GM19025 (cell line): Measurements from ENCODE around the gene SLC7A9.

ENCODE experiments used
- ATAC-seq: cut with Tn5 transposase; IDR thresholded peaks from one replicate; pipeline ENCODE4 v1.9.1; 2021; ENCODE audit warnings: mild to moderate bottlenecking, low read depth, moderate library complexity; ENCODE audit not compliant: unreplicated experiment

SLC7A9 gene

DNA sequence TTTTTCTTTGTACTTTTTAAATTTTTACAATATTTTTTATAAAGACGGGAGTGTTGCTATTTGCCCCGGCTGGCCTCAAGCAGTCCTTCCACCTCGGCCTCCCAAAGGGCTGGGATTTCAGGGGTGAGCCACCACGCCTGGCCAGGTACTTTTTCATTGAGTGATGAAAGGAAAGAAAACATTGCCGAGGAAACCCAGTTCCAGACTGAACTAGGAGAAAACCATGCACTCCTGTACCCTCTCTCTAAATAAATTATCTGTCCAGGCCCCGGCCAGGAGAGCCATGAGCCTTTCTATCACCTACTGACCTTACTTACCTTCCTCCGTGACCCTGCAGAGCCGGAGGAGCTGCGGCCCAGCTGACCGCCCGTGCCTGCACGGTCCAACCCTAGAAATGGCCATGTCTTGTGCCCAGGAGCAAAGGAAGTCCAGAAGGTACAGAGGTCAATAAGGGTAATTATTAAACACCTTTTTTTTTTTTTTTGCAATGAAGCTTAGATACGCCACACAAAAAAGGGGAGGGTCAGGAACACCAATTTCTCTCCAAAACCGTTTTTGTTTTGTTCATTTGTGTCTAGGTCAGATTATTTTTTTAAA, at the start of gene SLC7A9:
Gene SLC7A9 (minus strand): TSS at position 399 of the 597 bp plus-strand sequence. CDS start 1,233 bp downstream, outside the sequence.
- no peak for ATAC-seq

DNA sequence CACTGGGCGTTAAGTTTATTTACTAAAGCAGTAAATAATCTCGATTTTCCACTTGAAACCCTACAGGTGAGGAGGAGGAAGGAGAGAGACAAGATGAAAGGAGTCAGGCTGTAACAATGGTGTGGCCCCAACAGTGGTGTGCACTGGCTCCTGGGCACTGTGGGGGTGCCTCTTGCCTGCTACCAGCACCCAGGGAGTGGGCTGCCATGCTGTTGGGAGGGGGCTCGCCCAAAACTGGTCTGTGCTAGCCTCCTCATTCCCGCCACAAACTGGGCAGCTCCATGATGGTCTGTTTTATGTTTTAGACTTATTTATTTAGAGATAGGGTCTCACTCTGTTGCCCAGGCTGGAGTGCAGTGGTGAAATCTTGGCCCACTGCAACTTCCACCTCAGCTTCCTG, 49.8 kb upstream of the SLC7A9 start:
- ATAC-seq, result no peak

DNA sequence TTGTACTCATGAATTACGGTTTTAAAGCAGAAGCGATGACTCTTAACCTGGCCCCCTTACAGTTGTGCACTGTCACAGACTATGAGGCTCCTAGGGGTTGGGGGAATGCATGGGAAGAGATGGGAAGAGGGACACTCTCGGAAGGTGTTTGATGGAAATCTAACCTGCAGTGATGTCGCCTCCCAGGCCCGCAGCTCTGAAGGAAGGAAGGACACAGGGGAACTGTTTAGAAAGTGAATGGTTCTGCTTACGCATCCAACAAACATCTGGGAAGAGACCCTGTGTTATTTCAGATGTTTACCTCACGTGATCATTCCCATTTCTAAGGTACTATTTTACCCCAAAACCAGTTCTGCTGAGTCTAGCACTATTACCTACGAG, 48.0 kb upstream of the SLC7A9 start:
- no peak for ATAC-seq

DNA sequence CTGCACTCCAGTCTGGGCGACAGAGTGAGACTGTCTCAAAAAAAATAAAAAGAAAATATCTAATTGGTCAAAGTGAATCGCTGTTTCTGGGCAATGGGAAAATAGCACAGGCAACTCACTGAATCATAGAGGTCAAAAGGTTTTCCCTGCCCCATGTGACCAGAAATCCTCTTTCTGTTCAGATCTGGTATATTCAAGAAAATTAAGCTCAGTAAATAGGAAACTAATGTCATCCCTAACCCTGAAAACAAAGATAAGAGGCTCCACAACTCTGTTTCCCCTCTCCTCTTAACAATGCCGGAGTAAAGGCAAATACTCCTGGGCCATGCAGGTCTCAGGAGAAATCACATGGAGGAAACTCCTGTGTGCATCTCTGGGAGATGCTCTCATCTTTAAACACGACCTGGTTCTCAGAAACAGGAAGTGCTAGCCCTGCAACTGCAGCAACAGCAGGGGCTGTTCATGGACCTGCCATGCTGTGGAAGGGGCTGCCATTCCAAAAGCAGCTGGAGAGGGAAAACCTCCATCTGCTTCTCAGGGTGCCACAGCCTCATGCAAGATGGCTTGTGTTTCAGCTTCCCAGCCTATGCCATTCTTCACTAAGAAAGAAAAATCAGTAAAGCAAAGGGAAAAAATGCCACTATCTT, 47.5 kb upstream of the SLC7A9 start:
- no peak for ATAC-seq

DNA sequence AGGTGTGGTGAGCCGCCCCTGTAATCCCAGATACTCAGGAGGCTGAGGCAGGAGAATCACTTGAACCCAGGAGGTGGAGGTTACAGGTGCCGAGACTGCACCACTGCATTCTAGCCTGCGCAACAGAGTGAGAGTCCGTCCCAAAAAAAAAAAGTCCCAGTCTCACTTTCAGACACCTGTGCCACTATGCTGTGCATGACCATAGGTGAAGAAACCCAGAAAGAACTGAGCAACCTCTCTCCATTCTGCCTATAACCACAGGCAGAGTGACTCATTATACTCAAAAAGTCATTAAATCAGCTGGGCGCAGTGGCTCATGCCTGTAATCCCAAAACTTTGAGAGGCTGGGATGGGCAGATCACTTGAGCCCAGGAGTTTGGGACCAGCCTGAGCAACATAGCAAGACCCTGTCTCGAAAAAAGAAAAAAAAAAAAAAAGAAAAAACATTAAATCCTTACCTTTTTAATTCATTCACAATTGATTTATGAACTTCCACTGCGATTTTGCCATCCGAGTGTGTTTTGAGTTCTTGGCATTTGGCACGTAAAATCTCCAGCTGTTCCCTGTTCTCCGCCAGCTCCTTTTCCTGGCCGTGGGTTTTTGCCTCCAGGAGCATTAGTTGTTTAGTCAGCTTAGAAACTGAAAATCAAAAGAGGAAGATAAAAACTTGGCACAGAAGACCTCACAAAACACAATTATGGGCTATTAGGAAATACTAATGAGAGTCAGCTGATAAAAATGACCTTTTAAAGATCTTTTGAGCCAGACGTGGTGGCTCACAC, 45.5 kb upstream of the SLC7A9 start:
- ATAC-seq, result no peak

DNA sequence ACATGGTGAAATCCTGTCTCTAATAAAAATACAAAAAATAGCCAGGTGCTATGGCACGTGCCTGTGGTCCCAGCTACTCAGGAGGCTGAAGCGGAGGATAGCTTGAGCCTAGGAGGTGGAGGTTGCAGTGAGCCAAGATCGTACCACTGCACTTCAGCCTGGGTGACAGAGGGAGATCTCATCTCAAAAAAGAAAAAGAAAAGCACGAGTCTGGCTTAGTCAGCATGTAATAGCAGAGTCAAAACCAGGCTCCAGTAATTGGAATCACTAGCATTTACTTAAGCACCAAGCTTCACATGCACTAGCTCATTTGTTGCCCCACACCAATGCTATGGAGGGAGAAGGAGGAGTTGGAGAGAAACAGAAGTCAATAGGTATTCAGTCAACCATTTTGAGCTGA, 41.9 kb upstream of the SLC7A9 start:
- no peak for ATAC-seq

DNA sequence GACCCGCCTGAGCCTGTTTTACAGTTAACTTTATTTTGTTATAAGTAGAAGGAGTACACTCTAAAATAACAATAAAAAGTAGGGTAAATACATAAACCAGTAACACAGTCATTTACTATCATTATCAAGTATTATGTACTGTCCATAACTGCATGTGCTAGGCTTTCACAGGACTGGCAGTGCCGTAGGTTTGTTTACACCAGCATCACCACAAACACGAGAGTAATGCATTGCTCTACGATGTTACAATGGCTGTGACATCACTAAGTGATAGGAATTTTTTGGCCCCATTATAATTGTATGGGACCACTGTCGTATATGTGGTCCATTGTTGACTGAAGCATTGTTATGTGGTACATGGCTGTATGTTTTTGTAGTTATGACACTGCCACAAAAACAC, 41.3 kb upstream of the SLC7A9 start:
- no peak for ATAC-seq

DNA sequence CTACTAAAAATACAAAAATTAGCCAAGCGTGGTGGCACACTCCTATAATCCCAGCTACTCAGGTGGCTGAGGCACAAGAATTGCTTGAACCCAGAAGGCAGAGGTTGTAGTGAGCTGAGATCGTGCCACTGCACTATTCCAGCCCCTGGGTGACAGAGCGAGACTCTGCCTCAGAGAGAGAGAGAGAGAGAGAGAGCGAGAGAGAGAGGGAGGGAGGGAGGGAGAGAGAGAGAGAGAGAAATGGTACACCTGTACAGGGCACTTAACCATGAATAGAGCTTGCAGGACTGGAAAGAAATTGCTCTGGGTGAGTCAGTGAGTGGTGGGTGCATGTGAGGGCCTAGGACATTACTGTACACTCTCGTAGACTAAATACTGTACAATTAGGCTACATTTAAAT, 40.5 kb upstream of the SLC7A9 start:
- ATAC-seq, result no peak

DNA sequence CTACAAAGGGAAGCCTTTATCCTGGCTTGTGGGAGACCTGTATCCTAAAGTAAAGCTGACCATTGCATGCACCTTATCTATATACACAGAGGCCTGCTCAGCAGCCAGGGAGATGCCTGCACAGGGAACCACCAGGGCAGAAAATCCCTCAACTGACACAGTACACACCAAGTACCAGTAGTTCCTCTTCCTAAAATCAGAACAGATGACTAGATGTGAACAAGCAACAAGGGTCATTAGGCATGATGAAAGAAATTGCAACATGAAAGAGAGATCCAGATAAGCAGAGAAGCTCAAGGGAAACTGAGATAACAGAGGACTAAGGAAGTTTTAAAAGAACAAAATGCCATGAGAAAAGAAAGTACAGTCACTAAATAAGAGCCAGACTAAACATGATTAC, 39.7 kb upstream of the SLC7A9 start:
- no peak for ATAC-seq

DNA sequence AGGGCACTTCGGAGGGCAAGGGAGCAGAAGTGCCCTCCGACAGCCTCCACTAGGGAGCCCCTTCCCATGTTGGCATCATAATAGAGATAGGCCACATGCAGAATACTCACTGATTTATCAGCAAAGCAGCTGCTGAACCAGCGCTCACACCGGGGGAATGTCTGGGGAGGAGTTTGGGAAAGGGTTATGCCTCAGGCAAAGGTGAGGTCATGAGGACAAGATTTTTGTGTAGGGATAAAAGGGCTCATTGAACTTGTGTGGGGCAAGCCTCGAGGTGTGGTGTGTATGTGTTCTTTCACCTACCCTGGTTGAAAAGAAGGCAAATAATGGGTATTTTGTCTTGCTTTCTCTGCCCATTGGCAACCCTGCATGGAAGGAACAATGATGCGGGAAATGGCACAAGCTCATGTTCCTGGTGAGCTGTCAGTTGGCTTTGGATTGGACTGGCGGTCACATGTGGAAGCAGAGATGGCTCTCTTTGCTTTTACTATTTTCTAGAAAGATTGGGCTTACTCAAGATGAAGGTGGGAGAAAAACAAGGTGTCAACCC, 39.1 kb upstream of the SLC7A9 start:
- ATAC-seq, result no peak

DNA sequence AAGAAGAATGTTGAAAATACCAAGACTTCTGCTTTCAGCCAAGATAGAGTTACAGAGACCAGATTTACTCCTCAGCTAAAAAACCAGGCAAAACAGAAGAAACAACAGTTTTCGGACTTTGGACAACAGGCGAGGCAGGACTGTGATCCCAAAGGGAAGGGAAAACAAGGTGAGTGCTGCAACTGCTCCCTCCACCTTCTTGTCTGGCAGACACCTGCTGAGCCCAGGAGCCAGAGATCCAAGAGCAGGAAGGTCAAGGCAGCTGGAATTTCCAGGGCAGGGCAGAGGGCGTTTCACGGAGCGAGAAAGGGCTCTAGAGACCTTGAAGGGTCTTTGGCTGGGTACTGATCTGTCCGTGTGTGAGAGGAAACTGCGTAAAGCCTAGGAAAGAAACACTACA, 32.9 kb upstream of the SLC7A9 start:
- ATAC-seq, result no peak

DNA sequence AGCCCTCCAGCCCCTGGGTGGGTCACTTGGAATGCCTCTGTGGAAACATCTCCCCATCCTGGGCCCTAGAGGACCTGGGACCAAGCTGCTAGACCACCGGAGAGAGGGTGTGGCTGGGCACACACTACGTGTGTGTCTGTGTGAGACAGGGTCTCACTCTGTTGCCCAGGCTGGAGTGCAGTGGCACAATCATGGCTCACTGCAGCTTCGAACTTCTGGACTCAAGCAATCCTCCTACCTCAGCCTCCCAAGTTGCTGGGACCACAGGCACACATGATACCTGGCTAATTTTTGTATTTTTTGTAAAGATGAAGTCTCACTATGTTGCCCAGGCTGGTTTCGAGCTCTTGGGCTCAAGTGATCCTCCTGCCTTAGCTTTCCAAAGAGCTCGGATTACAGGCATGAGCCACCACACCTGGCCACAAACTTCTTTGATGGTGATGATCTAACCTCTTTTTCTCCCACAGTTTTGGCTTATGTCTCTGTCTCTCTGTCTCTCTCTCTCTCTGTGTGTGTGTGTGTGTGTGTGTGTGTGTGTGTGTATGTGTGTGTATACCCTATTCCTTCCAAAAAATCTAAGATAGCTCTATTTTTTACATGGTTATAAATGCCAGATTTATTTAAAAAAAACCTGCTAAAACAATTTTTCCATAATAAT, 32.1 kb upstream of the SLC7A9 start:
- ATAC-seq, result no peak

DNA sequence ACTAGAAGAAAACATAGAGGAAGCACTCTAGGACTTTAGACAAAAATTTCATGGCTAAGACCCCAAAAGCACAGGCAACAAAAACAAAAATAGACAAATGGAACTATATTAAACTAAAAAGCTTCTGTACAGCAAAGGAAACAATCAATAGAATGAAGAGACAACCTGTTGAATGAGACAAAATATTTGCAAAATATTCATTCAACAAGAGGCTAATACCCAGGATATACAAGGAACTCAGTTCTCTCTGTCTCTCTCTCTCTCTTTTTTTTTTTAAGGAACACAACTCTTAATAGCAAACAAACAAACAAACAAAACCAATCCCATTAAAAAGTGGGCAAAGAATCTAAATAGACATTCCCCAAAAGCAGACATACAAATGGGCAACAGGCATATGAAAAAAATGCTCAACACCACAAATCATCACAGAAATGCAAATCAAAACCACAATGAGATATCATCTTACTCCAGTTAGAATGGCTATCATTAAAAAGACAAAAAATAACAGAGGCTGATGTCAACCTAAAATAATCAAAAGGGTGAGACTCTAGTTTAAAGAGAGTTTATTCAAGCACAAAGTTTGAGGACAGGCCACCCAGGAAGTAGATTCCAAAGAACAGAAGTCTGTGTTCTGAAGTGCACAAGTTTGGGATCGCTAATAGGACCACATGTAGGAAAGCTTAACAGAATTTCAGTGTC, 27.1 kb upstream of the SLC7A9 start:
- no peak for ATAC-seq

DNA sequence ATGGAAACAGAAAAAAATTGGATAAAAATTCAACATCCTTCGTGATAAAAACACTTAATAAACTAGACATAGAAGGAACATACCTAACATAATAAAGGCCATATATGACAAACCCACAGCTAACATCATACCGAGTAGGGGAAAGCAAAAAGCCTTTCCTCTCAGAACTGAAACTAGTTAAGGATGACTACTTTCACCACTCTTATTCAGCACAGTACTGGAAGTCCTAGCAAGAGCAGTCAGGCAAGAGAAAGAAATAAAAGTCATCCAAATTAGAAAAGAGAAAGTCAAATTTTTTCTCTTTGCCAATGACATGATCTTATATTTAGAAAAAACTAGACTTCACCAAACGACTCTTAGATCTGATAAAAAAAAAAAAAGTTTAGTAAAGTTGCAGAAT, 25.8 kb upstream of the SLC7A9 start:
- ATAC-seq, result no peak

DNA sequence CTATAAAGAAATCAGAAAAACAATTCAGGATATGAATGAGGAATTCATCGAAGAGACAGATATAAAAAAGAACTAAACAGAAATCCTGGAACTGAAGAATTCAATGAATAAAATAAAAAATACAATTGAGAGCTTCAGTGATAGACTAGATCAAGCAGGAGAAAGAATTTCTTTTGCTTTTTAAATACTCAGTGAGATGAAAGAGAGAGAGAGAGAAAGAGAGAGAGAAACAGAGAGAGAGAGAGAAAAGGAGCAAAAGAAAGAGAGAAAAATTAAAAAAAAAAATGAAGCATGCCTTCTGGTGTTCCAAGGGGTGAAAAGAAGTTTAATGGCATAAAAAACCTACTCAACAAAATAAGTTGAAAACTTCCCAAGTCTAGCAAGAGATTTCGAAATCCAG, 22.0 kb upstream of the SLC7A9 start:
- no peak for ATAC-seq

DNA sequence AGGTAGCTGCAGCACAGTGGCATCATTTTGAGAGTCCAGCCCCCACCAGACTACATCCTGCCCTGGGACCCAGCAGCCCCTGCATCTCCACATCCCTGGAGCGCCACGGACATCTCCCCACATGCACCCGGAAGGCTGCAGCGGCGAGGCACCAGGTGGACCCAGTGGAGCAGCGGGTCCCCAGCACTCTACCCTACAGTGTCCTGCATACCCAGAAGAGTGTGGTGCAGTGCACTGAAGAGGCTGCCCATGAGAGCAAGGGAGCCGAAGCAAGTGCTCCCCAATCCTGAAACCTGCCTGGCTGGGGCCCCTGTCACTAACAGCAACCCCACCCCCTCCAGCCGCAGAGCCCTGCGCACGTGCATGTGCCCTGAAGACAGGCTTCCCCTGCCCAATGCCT, 21.3 kb upstream of the SLC7A9 start:
- no peak for ATAC-seq

DNA sequence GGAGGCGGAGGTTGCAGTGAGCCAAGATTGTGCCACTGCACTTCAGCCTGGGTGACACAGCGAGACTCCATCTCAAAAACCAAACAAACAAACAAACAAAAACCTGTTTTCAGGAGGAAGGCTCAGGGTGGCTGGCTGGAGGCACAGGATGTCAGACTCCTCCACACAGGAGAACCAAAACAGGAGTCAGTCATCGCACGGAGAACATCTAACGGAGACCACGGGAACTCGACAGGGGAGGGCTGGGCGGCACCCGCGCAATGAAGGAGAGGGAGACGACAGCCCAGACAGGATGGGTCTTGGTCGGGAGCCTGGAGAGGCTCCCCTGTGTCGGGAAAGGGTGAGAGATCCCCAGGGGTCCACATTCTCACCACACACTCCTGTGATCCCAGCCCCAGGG, 20.8 kb upstream of the SLC7A9 start:
- ATAC-seq, result no peak

DNA sequence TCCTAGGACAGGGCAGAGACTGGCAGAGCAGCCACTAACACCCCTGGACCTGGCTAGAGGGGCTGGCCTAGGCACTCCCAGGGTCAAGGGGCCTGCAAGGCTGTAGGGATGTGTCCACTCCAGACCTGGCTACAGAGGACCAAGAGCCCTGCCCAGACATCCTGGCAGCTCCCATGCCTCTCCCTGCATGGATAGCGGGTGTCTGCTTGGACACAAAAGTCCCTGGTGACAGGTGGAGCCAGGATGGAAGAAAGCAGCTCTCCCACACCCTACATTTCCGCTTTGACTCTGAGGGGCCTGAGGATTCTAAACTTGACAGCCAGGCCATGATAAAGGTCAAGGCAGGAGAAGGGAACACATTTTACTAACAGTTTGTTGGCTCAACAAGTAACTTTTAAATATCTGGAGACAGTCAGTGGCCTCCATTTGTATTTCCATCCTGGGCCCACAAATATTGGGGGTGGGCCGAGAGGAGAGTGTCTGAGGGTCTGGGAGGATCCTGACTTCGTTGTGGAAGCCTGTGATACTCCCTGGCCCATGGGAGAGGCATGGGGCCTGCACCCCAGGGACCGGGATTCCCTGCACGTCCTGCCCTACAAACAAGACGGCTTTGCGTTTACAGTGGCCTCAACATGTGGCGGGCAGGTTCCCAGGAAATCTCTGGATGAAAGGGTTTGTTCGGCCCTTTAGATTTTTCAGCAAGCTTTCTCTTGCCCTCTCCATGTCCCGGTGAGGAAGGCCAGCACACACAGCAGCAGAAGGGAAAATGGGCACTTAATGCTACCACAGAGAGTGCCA, 19.8 kb upstream of the SLC7A9 start:
- ATAC-seq, result no peak

DNA sequence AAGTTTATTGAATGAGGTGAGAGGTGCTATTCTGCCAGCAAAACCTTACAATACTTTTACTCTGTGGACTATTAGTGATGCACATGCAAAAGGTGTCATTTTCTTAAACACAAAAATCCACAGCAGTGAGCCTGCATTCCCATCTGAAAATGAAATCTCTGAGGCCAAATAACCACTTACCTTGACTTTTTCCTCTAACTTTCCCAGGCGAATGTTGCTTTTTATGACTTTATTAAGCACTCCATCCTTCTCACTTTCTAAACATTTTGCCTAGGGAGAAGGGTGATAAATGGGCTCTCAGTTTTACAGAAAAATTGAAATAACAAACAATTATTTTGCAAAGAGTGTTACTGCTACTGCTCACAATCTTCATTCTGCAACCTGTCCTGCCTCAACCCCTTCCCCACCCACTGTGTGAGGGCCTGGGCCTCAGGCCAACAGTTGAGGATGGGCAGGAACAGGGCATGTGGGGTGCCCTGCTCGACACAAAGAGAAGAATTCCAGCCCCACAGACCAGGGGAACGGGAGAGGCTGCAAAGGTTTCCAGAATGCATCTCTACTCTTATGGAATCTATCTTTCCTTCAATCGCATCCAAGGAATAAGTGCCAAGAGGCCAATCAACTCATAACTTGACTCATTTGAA, 18.1 kb upstream of the SLC7A9 start:
- ATAC-seq, result no peak
